RWPE2 (cell line): ENCODE data around the gene KNSTRN.
A peak's percentile ranks its signal among the peaks of the same experiment; 100 is the strongest.

Source experiments
- ATAC-seq: fragments of 200-7000 bp; cut with Tn5 transposase; 3 replicates; pipeline ENCODE4 v1.9.1; 2021; ENCODE audit warnings: low read depth
- DNase-seq: peaks from one replicate; pipeline ENCODE4 v3.0.0-alpha.2; 2020; ENCODE audit warnings: low spot score
- H3K27ac ChIP-seq: fragments of 450-650 bp; 2 replicates; pipeline ENCODE4 v1.5.1; 2017; ENCODE audit warnings: mild to moderate bottlenecking; ENCODE audit not compliant: poor library complexity, severe bottlenecking
- H3K27me3 ChIP-seq: fragments of 250-450 bp; sonication (Bioruptor Pico); 2 replicates; pipeline ENCODE4 v1.5.1; 2021; ENCODE audit warnings: mild to moderate bottlenecking, moderate library complexity; ENCODE audit not compliant: insufficient read depth, poor library complexity, severe bottlenecking
- H3K36me3 ChIP-seq: fragments of 250-450 bp; sonication (Bioruptor Pico); 2 replicates; pipeline ENCODE4 v1.5.1; 2020; ENCODE audit warnings: low read depth, mild to moderate bottlenecking, moderate library complexity
- H3K4me1 ChIP-seq: fragments of 250-450 bp; sonication (Bioruptor Pico); 2 replicates; pipeline ENCODE4 v1.5.1; 2021; ENCODE audit warnings: mild to moderate bottlenecking, moderate library complexity; ENCODE audit not compliant: insufficient read depth, poor library complexity, severe bottlenecking
- H3K4me3 ChIP-seq: fragments of 250-450 bp; sonication (Bioruptor Pico); 2 replicates; pipeline ENCODE4 v1.5.1; 2021; ENCODE audit warnings: mild to moderate bottlenecking, moderate library complexity; ENCODE audit not compliant: severe bottlenecking
- H3K9me3 ChIP-seq: fragments of 250-450 bp; sonication (Bioruptor Pico); 2 replicates; pipeline ENCODE4 v1.5.1; 2021; ENCODE audit warnings: mild to moderate bottlenecking, moderate library complexity; ENCODE audit not compliant: severe bottlenecking
- CTCF ChIP-seq: fragments of 450-650 bp; IDR thresholded peaks from one replicate; pipeline ENCODE4 v1.5.1; 2017; ENCODE audit warnings: mild to moderate bottlenecking, moderate library complexity; ENCODE audit not compliant: poor library complexity, severe bottlenecking

The KNSTRN gene

DNA sequence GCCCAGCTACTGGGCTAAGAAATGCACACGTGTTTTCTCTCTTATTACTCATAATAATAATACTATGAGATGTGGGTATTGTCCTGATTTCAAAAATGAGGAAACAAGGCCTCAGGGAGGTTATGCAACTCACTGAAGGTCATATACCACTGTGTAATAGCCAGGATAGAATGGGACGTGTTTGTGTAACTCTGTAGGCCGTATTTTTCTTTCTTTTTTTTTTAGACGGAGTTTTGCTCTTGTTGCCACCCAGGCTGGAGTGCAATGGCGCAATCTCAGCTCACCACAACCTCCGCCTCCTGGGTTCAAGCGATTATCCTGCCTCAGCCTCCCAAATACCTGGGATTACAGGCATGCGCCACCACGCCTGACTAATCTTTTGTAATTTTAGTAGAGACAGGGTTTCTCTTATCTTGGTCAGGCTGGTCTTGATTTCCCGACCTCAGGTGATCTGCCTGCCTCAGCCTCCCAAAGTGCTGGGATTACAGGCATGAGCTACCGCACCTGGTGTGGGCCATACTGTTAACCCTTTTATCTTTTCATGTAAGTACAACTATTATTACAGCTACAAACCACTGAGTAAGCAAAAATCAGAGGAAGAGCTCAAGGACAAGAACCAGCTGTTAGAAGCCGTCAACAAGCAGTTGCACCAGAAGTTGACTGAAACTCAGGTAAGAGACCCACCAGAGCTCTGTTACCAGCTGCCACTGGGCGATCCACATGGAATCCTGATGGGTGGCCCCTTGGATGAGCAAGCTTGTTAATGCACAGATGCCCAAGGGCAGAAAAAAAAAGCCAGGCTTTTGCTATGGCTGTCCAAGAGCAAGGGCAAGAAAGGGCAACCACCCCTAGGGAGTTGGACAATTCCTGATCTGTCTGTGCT lies 6.7 kb downstream of the KNSTRN start:
- ATAC-seq (no peak; the same call in 2 of the 3 replicates), DNase-seq (no peak)
- Histone ChIP-seq H3K27ac (no peak overlapping the region), H3K4me3 (no peak overlapping the region), H3K9me3 (no peaks in the 10 kb centered on the region), H3K4me1 (peaks cover 2% of the 10 kb centered on the region), H3K36me3 (peaks cover 100% of the 10 kb centered on the region), H3K27me3 (no peaks in the 10 kb centered on the region)
- TF ChIP-seq CTCF, result no peak

GRCh38 chr15:40389824-40390595 lies 7.5 kb downstream of the KNSTRN start:
- ATAC-seq (no peak; the same call in 2 of the 3 replicates), DNase-seq (no peak)
- Histone ChIP-seq H3K9me3 (no peaks in the 10 kb centered on the region), H3K27ac (no peak overlapping the region), H3K4me3 (no peak overlapping the region), H3K27me3 (no peaks in the 10 kb centered on the region), H3K36me3 (peaks cover 96% of the 10 kb centered on the region), H3K4me1 (no peaks in the 10 kb centered on the region)
- TF ChIP-seq CTCF, result no peak

GRCh38 chr15:40392986-40393948 lies 10.7 kb downstream of the KNSTRN start:
- no peak overlapping the region for H3K4me3 ChIP-seq
- no peak for DNase-seq
- peaks cover 70% of the 10 kb centered on the region for H3K36me3 ChIP-seq
- no peaks in the 10 kb centered on the region for H3K27me3 ChIP-seq
- no peaks in the 10 kb centered on the region for H3K9me3 ChIP-seq
- TF ChIP-seq CTCF, result no peak
- H3K4me1 ChIP-seq, result no peaks in the 10 kb centered on the region
- H3K27ac ChIP-seq, result no peak overlapping the region
- peak; percentile 13; the same call in 1 of the 3 replicates for ATAC-seq

DNA sequence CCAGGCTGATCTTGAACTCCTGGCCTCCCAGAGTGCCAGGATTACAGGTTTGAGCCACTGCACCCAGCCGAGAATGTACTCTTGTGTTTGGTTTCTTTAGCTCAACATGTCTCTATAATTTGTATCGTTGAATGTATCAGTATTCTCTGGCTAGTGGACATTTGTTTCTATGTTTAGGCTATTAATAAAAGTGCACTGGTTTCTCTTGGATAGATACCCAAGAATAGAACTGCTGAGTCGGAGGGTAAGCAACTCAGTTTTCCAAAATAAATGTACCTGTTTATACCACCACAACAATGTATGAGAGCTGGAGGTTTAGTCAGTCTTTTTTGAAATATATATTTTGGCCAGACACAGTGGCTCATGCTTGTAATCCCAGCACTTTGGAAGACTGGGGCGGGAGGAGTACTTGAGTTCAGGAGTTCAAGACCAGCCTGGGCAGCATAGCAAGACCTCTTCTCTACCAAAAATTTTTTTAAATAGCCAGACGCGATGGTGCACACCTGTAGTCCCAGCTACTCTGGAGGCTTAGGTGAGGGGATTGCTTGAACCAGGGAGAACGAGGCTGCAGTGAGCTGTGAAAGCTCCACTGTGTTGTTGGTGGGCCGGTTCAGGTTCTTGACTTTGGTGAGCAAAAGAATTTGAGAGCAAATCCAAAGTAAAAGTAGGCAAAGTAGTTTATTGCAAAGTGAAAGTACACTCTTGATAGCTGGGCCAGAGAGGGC lies 15.3 kb downstream of the KNSTRN start:
- no peaks in the 10 kb centered on the region for H3K27me3 ChIP-seq

More for the DNA sequence above, 15.3 kb downstream of the KNSTRN start:
- Histone ChIP-seq H3K27ac (no peak overlapping the region), H3K4me3 (no peak overlapping the region), H3K36me3 (peaks cover 24% of the 10 kb centered on the region), H3K4me1 (no peaks in the 10 kb centered on the region), H3K9me3 (no peaks in the 10 kb centered on the region)
- TF ChIP-seq CTCF, result no peak
- ATAC-seq, result peak; percentile 7; the same call in 1 of the 3 replicates
- DNase-seq, result no peak
